ENCODE data around the gene PACS2.
"Not testable (repeated sequence)": the region's sequence is repeated elsewhere in the genome, so short reads cannot be mapped to it uniquely, and the experiment has no call there.

PACS2 gene

DNA sequence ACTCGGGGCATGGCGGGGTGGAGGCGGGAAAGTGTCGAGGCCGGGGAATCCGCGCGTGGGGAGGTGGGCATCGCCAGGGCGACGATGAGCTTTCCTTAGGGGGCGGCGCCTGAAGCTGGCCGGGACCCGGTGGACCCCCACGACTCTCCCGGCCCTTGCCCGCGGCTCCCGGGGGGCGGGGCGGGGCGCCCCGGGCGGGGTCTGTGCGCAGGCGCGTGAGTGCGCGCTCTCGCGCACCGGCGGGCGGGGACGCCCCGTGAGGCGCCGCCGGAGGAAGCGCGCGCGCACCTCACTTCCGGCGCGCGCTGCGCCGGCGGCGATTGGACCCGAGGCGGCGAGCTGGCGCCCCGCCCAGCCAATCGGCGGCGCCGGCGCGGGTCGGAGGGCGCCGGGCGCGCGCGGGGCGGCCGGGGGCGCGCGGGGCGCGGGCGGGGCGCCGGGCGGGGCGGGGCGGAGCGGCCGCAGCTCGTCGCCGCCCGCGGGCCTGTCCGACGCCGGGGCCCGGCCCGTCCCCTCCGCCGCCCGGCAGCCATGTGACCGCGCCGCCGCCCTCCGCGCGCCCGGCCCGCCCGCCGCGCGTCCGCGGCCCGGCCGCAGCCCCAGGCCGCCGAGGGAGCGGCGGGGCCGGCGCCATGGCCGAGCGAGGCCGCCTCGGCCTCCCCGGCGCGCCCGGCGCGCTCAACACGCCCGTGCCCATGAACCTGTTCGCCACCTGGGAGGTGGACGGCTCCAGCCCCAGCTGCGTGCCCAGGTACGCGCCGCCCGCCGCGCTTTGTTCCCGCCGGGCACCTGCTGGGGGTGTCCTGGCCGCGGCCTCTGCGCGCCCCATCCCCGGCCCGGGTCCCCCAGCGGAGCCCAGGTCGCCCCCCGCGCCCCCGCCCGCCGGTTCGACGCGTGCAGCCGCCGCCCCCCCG is at the start of gene PACS2:
TSS of gene PACS2 (plus strand) at position 462 of the 914 bp plus-strand sequence. CDS start at position 633, 171 bp downstream.
- DNase-seq (ENCODE audit: low read depth in 3 of 3, low spot score in 1 of 3) = peak; percentile 40 to 66 (median 63)

DNA sequence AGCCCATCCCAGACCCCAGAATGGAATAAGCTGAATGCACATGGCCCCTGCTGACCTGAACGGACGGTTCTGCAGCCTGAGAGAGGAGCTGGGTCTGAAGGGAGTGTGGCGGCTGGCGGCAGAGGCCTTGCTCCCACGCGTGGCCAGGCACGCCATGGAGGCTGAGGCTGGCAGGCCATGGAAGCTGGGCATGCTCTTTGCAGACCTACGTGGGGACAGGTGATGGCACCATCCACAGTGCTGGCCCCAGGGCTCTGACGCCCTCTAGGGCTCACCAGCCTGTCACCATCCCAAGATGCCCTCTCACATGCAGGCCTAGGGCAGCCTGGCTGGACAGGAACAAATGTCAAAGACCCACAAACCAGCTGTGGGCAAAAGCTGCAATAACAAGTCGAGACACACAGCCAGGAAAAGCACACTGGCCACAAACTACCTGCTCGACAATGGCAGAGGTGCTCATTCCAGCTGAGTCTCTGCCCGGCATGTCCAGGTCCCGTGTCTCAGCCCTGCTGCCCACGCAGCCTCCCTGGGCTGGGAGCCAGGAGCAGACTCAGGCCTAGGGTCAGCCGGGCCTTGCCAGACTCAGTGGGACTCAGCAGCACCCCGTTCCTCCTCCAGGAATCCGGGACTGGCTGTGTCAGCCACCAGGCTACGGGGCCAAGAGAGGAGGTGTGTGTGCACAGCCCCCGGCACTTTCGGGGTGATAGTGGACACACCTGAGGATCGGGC is 46.6 kb upstream of the PACS2 start:
- DNase-seq (ENCODE audit: low read depth in 3 of 3, low spot score in 1 of 3) = no peak

DNA sequence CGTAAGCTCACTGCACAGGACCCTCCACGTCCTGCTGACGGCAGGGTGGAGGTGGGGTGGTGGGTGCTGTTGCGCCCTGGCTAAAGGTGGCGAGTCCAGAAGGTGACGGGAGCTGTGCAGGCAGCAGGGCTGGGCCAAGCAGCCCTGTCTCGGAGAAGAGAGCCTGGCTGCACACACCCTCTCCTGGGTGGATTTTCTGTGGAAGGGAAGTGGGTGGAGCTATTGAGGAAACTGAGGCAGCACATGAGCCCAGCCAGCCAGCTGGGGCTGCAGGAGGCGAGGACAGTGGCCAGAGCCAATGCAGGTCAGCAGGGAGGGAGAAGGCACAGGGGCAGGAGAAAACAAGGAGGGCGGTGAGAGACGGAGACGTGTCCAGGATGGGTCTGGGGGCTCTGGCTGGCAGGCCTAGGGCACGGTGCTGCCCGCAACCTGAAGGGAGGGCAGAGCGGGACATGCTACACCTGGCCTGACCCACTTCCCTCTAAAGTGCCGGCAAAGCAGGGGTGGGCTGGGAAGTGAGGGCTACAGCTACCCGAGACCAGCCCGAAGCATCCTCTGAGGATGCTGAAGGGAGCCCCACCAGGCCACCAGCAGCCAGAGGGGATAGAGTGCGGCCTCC is 45.7 kb upstream of the PACS2 start:
- DNase-seq (ENCODE audit: low read depth in 3 of 3, low spot score in 1 of 3) = no peak

DNA sequence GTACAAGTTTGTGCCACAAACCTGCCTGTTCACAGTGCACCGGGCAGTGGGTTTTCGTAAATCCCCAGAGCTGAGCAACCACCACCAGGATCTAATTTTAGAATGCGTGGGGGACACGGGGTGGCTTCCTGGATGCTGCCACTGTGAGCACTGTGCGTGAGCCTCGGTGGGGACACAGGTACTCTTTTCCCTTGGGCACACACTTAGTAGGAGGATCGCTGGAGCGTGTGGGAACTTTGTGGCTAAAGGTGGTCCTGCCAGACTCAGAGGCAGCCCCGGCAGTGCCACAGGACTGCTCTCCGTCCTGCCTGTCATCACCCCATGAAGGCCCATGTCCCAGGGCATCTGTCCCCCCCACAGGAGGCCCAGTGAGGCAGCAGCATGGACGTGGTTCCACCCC is 45.1 kb upstream of the PACS2 start:
- no peak for DNase-seq (ENCODE audit: low read depth in 3 of 3, low spot score in 1 of 3)

DNA sequence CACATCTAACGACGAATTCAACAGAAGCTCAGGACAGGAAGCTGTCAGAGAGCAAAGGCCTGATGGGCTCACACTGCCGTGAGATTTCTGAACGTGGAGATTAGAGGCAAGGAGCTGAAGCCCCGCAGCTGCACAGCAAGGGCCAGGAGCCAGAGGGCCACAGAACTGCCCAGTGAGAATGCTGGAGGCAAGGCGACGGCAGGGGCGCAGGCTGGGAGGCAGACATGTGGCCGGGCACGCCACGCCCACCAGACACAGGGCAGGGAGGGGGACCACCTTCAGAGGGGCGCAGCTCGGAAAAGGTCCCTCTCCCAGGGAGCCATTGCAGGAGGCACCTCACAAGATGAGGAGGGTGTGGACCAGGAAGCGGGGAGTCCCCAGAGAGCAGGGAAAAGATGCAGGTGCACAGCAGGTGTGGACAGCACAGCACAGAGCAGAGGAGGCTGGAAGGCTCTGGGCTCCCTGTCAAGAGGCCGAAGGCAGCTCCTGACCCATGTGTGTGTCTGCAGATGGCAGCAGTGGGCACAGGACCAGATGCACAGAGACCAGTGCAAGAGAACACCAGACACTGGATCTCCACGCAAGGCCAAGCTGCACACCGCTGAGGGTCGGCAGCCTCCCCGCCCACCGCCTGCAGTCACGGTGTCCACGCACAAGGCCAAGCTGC is 43.2 kb upstream of the PACS2 start:
- no peak for DNase-seq (ENCODE audit: low read depth in 3 of 3, low spot score in 1 of 3)

DNA sequence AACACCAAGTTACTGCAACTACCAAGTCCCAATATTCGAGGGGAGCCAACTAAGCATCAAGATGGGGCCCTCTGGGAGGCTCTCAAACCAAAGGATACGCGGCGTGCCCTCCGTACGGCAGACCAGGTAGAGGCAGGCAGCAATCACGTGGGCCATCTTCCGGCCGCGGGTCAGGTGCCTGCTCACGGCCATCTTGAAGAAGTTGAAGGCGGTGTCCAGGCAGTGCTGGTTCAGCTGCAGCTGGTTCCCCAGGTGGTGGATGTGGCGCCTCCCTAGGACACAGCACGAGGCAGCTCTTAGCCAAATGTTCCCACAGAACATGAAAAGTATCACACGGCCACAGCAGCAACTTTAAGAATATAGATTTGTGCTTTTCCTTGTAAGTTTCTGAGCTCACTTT is 41.9 kb upstream of the PACS2 start:
- DNase-seq (ENCODE audit: low read depth in 3 of 3, low spot score in 1 of 3) = no peak

DNA sequence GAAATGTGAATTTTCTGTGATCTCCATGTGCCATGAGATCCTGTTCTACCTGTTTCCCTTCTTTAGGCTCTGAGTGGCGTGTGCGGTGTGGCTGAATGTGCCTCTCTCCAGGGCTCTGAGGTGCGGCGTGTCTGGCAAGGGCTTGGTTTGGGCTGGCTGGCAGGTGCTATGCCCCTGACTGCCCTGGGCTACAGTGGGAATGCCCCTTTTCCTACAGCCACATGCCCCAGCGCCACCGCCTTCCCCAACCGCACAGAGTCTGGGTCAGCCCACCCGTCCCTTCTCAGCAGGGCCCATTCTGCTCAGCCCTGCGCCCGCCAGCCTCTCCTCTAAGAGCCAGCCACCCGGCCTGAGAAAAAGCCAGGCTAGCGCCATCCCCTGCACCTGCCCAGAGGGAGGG is 41.5 kb upstream of the PACS2 start:
- DNase-seq (ENCODE audit: low read depth in 3 of 3, low spot score in 1 of 3) = no peak

DNA sequence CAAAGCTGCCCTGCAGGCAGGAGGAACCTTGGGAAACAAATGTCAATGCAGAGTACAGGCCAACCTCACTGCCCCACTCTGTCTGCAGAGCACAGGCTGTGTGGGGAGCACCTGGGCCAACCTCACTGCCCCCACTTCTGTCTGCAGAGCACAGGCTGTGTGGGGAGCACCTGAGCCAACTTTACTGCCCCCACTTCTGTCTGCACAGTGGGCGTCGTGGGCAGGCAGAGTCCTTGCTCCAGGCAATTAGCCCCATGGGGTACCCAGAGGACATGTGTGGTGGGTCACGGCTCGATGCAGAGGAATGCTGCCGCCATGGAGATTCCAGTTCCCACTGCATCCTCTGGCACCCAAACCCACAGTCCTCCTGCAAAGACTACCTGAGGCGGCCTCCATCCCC is 39.9 kb upstream of the PACS2 start:
- DNase-seq (ENCODE audit: low read depth in 3 of 3, low spot score in 1 of 3) = no peak

DNA sequence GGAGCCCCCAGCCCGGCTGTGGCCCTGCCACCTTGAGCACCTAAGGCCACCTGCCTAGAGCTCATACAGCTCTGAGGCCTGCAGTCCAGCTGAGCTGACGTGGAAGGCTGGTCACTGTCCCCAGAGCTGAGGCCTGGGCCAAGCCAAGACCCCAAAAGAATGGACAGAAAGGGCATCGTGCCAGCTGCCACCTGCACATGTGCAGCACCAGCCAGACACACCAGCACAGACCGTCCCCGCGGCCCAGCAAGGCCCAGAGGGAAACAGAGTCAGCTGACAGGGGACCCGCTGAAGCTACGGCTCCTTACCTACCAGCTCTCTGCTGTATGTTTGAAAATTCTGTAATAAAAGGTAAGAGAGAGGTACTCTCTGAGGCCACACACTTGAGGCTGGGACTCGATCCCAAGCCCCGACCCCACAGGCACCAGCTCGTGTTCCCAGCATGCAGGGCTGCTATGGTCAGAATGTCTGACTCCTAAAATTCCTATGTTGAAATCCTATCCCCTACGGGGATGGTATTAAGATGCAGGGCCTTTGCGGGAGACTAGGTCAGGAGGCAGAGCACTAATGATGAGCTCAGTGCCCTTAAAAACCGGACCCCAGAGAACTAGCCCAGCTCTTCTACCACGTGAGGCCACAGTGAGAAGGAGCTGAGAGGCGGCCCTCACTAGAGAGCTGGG is 39.1 kb upstream of the PACS2 start:
- DNase-seq (ENCODE audit: low read depth in 3 of 3, low spot score in 1 of 3) = no peak

DNA sequence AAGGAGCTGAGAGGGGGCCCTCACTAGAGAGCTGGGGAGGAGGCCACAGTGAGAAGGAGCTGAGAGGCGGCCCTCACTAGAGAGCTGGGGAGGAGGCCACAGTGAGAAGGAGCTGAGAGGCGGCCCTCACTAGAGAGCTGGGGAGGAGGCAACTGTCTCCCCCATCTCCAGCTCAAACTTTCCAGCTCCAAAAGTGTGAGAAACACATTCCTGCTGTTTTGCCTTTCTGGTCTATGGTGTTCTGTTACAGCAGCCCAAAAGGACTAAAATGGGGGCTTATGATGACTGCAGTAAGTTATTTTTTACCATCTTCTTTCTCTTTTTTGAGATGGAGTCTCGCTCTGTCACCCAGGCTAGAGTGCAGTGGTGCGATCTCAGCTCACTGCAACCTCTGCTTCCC is 37.1 kb upstream of the PACS2 start:
- not testable (repeated sequence) for DNase-seq (ENCODE audit: low read depth in 3 of 3, low spot score in 1 of 3)

DNA sequence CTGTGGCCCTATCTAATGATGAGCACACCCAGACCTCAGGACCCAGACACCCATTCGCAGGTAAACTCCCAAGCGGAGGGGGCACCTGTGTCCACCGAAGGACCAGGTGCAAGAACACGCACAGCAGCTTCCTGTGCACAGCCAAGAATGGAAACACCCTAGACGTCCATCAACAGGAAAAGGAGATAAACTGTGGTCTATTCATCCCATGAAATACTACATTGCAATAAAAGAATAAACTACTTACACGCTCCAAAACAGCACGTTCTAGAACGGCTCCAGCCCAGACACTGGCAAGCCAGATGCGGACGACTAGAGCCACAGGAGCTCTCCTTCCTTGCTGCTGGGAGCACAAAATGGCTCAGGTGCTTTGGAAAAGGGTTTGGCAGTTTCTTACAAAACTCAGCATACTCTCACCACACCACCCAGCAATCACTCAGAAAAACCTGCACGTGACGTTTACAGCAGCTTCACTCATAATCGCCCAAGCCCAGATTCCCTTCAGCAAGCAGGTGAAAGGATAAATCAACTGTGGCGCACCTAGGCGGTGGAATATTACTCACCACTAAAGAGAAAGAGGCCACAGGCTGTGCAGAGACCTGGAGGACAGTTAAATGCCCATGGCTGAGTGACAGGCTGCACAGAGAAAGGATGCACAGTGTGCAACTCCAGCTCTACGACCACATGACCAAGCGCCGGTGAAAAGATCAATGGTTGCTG is 34.7 kb upstream of the PACS2 start:
- no peak for DNase-seq (ENCODE audit: low read depth in 3 of 3, low spot score in 1 of 3)

DNA sequence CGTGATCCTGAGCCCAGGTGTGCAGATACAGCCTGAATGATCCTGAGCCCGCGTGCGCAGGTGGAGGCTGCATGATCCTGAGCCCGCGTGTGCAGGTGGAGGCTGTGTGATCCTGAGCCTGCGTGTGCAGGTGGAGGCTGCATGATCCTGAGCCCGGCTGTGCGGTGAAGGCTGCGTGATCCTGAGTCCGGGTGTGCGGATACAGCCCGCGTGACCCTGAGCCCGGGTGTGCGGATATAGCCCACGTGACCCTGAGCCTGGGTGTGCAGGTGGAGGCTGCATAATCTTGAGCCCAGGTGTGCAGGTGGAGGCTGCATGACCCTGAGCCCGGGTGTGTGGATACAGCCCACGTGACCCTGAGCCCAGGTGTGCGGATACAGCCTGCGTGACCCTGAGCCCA is 34.0 kb upstream of the PACS2 start:
- no peak for DNase-seq (ENCODE audit: low read depth in 3 of 3, low spot score in 1 of 3)

DNA sequence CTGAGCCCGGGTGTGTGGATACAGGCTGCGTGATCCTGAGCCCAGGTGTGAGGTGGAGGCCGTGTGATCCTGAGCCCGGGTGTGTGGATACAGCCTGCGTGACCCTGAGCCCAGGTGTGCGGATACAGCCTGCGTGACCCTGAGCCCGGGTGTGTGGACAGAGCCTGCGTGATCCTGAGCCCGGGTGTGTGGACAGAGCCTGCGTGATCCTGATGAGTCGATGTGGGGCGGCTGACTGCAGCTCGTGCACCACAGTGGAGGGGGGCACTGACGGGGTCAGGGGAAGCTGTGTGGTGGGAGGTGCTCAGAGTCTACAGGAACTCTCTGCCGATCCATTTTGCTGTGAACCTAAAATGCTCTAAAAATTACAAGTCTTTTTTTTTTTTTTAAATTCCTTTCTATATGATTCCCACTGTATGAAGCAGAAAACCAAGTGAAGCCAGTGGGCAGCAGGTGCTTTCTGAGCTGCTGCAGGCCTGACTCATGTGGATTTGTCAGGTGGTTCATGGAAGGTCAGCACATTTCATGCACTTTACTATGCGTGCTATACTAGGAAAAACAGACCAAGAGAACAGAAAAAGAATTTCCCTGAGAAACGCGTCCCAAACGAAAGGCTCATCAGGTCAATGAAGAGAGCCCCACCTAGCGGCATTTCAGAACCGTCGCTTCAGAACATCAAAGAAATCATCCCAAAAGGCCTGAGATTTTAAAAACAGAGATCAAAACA is 33.0 kb upstream of the PACS2 start:
- no peak for DNase-seq (ENCODE audit: low read depth in 3 of 3, low spot score in 1 of 3)

DNA sequence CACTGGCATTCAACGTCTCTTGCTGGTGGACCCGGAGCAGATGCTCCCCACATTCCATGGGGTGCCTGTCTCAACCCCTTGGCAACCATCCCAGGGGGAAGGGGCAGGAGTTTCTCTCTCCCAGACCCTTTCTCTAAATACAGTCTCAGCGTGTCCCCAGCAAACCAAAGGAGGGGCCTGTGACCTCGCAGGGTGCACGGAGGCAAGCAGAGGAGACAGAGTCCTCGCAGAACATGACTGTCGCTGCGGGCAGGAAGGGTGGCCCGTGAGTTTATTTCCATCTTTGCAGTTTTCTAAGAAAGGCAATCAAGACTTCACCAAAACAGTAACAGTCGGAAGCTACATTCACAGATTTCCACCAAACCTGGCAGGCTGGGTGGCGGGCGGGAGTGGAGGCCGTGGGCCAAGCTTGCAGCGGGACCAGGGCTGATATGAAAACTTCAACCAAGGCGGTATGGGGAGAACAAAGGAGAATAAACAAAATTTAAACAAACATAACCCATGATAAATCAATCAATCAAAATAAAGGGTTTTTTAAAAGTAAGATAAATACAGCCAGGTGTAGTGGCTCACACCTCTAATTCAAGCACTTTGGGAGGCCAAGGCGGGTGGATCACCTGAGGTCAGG is 32.3 kb upstream of the PACS2 start:
- no peak for DNase-seq (ENCODE audit: low read depth in 3 of 3, low spot score in 1 of 3)

DNA sequence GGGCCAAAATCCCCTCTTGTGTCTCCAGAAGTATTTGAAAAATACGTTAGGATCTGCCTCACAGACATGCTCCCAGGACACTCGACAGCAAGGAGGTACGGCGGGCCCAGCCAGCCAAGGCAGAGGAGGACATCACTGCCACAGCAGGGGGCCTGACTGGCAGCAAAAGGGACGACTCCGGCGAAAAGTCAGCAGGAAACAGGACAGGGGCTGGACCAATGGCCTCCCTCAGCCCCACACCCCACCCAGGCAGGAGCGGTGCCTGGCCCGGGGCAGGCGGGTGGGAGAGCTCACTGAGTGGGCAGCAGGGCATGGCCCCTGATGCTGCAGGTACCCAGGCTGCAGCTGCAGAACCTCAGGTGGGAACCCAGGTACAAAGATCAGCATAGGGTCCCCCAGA is 31.5 kb upstream of the PACS2 start:
- no peak for DNase-seq (ENCODE audit: low read depth in 3 of 3, low spot score in 1 of 3)

DNA sequence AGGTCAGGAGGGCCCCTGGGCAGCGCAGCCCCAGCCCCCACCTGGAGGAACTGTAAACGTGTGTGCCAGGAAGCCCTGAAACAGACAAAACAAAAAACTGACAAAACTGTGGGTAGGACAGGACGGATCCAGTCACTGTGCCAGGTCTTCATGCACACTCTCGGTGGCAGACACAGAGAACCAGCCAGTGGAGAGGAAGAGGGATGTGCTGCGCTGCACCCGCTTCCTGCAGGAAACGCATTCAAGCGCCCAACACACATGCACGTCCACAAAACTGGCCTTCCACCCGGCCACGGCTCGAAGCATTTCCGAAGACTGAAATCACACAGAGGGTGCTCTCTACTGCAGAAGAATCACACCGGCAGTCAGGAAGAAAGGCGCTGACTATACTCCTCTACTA is 30.6 kb upstream of the PACS2 start:
- DNase-seq (ENCODE audit: low read depth in 3 of 3, low spot score in 1 of 3) = no peak

DNA sequence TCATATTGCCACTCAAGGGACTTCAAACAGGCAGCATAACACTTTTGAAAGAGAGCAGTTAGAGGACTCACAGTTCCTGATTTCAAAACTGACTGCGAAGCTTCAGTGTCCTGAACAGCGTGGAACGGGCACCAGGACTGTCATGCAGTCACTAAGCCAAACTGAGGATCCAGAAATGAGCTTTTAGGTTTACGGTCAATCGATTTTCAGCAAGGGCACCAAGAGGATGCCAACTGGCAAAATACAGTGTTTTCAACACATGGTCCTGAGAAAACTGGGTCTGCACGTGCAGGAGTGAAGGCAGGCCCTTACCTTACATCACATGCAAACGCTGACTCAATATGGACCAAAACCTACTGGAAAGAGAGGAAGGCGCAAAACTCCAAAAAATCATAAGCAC is 29.4 kb upstream of the PACS2 start:
- DNase-seq (ENCODE audit: low read depth in 3 of 3, low spot score in 1 of 3) = no peak

DNA sequence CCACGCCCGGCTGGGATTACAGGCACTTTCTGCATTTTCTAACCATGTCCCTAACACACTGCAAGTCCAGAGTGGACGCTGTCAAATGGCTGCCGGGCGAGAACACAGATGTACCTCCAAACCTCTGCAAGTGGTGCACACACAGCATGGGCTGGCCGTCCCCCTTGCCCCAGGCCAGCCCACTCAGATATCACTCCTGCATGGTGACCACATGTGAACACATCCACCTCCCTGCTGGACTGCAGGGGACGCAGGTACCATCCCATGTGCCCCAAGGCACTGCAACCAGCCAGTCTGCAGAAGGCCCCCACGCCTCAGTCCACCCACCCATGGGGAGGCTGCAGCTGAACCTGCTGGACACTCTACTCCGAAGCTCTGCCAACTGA is 27.8 kb upstream of the PACS2 start:
- no peak for DNase-seq (ENCODE audit: low read depth in 3 of 3, low spot score in 1 of 3)

All from stimulated activated CD4-positive, alpha-beta T cell treated with anti-CD3 and anti-CD28 coated beads, TNF-alpha, amount 100 ng/mL, for 1 hour (primary cell).